CD4-positive, alpha-beta T cell (primary cell): ENCODE data around the gene POLR2I. TPM values are rescaled to one million over a fixed set of nuclear protein-coding genes. Genes with fewer than 3 reads are reported as not detected.

Source experiments
- ATAC-seq: fragments of 200-7000 bp; cut with Tn5 transposase; one replicate; pipeline ENCODE4 v1.10.0; 2022; ENCODE audit warnings: mild to moderate bottlenecking; ENCODE audit not compliant: poor library complexity
- CTCF ChIA-PET: fragments of 350-600 bp; sonication (Branson Sonifier 250); formaldehyde crosslinking; loops from one replicate; lab custom pipeline; 2021; ENCODE audit warnings: antibody characterized with exemption, inconsistent platforms; lab: Charles Lee
- POLR2A ChIA-PET: fragments of 350-600 bp; sonication (Branson Sonifier 250); formaldehyde crosslinking; loops from one replicate; lab custom pipeline; 2021; ENCODE audit warnings: antibody characterized with exemption, inconsistent platforms; lab: Charles Lee
- DNase-seq, 14 experiments: peaks; one replicate each; pipeline ENCODE4 v3.0.0-alpha.2; 2013 to 2020; ENCODE audit warnings: mixed read lengths in 2 of 14
- H3K27ac ChIP-seq, 2 donors: one replicate each; pipeline versions ENCODE4 v1.5.1 to v1.7.0; 2013; ENCODE audit warnings: low read length in 2 of 2, low read depth in 1 of 2, mild to moderate bottlenecking in 1 of 2
- H3K27me3 ChIP-seq, 2 experiments: 1 replicate in 1 of 2; 2 replicates in 1 of 2; pipeline versions ENCODE4 v1.6.1 to v1.7.0; 2013; ENCODE audit warnings: low read length in 2 of 2, control low read depth in 1 of 2, mild to moderate bottlenecking in 1 of 2, moderate library complexity in 1 of 2; ENCODE audit not compliant: insufficient read depth in 2 of 2, control insufficient read depth in 1 of 2
- H3K36me3 ChIP-seq: one replicate; pipeline ENCODE4 v1.6.1; 2013; ENCODE audit warnings: low read length, control low read depth; ENCODE audit not compliant: insufficient read depth
- H3K4me1 ChIP-seq: one replicate; pipeline ENCODE4 v1.6.1; 2013; ENCODE audit warnings: low read length, control low read depth; ENCODE audit not compliant: insufficient read depth
- H3K4me3 ChIP-seq: one replicate; pipeline ENCODE4 v1.5.1; 2013; ENCODE audit warnings: mild to moderate bottlenecking, low read length, moderate library complexity
- H3K9me3 ChIP-seq, 2 experiments: 1 replicate in 1 of 2; 2 replicates in 1 of 2; pipeline versions ENCODE4 v1.6.1 to v1.7.0; 2013; ENCODE audit warnings: low read length in 2 of 2, mild to moderate bottlenecking in 2 of 2, control low read depth in 1 of 2, moderate library complexity in 1 of 2; ENCODE audit not compliant: control insufficient read depth in 1 of 2, insufficient read depth in 1 of 2
- H3K27ac Mint-ChIP-seq: one replicate; pipeline ENCODE4 v1.8.0; 2020; ENCODE audit warnings: mixed read lengths
- H3K27me3 Mint-ChIP-seq: one replicate; pipeline ENCODE4 v1.8.0; 2021; ENCODE audit warnings: mixed read lengths
- H3K36me3 Mint-ChIP-seq: one replicate; pipeline ENCODE4 v1.8.0; 2021; ENCODE audit warnings: low read depth, mixed read lengths
- H3K4me1 Mint-ChIP-seq: one replicate; pipeline ENCODE4 v1.8.0; 2021; ENCODE audit warnings: low read depth, mixed read lengths
- H3K4me3 Mint-ChIP-seq: one replicate; pipeline ENCODE4 v1.8.0; 2020; ENCODE audit warnings: mild to moderate bottlenecking, mixed read lengths
- H3K9me3 Mint-ChIP-seq: one replicate; pipeline ENCODE4 v1.8.0; 2020; ENCODE audit warnings: mixed read lengths
- intact Hi-C, 2 experiments: fragments of 100-400 bp; cut with DNase I in 1 of 2; cut with micrococcal nuclease in 1 of 2; formaldehyde crosslinking; loops; one replicate each; pipeline versions ENCODE4 v1.15.1 to v1.9.0; 2023 to 2025; cut with DNase I, micrococcal nuclease
- total RNA-seq, 174 experiments: library from RNA in 2 of 174; stranded (reverse) in 2 of 174; gene quantifications; one replicate each; pipeline ENCODE4 v1.2.3 and lab custom pipeline; 2021 to 2026
- TF ChIP-seq, protein P1 (sequence below): fragments of 200-600 bp; IDR thresholded peaks from one replicate; pipeline ENCODE4 v1.8.0; 2022; ENCODE audit warnings: antibody characterized with exemption, mild to moderate bottlenecking

The POLR2I gene
- total RNA-seq, 2 experiments from 2014 or later, result 29.2 to 31.1 TPM

DNA sequence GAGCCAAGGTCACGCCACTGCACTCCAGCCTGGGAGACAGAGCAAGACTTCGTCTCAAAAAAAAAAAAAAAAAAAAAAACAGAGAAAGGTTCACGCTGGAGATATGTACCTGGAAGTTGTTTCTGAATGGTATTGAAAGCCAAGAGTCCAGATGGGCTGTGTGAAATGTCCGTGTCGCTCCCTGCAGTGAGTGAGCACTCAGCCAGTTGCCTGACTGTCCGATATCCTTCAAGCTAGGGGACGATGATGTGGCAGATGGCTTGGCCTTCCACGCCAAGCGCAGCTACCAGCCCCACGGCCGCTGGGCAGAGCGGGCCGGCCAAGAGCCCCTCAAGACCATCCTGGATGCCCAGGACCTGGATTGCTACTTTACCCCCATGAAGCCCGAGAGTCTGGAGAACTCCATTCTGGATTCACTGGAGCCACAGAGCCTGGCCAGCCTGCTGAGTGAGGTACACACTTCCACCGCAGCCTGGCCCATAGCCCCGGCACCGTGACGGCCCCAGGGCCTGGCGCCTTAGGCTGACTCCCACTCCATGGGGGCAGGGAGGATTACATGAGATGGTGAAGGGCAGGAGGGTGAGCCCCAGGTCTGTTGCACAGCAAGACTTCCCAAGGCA, 15.4 kb downstream of the POLR2I start:
- H3K27ac ChIP-seq, result no peak overlapping the region
- no peaks in the 10 kb centered on the region for H3K4me1 ChIP-seq
- no peaks in the 10 kb centered on the region for H3K9me3 ChIP-seq
- no peak for DNase-seq
- CTCF ChIA-PET, result no interaction called here
- H3K4me3 Mint-ChIP-seq, result no peak overlapping the region
- H3K36me3 ChIP-seq, result no peaks in the 10 kb centered on the region
- POLR2A ChIA-PET, result no interaction called here
- no peak overlapping the region for H3K27ac Mint-ChIP-seq
- H3K27me3 Mint-ChIP-seq, result no peaks in the 10 kb centered on the region
- ATAC-seq, result no peak
- no peak overlapping the region for H3K4me3 ChIP-seq
- intact Hi-C loops, result no loop called here
- TF ChIP-seq, protein P1, sequence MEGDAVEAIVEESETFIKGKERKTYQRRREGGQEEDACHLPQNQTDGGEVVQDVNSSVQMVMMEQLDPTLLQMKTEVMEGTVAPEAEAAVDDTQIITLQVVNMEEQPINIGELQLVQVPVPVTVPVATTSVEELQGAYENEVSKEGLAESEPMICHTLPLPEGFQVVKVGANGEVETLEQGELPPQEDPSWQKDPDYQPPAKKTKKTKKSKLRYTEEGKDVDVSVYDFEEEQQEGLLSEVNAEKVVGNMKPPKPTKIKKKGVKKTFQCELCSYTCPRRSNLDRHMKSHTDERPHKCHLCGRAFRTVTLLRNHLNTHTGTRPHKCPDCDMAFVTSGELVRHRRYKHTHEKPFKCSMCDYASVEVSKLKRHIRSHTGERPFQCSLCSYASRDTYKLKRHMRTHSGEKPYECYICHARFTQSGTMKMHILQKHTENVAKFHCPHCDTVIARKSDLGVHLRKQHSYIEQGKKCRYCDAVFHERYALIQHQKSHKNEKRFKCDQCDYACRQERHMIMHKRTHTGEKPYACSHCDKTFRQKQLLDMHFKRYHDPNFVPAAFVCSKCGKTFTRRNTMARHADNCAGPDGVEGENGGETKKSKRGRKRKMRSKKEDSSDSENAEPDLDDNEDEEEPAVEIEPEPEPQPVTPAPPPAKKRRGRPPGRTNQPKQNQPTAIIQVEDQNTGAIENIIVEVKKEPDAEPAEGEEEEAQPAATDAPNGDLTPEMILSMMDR, result no peak
- H3K27me3 ChIP-seq, result no peaks in the 10 kb centered on the region
- no peaks in the 10 kb centered on the region for H3K36me3 Mint-ChIP-seq
- H3K9me3 Mint-ChIP-seq, result no peaks in the 10 kb centered on the region
- H3K4me1 Mint-ChIP-seq, result no peaks in the 10 kb centered on the region

DNA sequence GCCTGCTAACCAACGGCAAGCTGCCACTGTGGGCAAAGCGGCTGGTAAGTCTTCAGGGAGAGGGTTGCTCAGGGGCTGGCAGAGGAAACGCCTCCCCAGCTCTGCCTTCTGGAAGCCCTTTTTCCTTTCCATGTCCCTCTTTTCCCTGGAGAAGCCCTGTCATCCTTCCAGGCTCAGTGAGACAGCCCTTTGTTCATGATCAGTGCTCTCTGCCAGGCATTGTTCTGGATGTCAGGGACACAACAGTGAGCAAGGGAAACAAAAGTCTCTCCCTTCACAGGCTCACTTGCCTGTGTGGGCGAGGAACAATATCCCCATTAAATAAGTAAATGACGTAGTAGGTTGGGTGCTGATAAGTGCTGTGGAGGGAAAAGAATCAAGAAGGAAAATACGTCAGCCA, 17.6 kb downstream of the POLR2I start:
- ChIA-PET POLR2A (no interaction called here), CTCF (no interaction called here)
- Mint-ChIP-seq H3K36me3 (no peaks in the 10 kb centered on the region), H3K4me1 (no peaks in the 10 kb centered on the region), H3K9me3 (no peaks in the 10 kb centered on the region), H3K27me3 (no peaks in the 10 kb centered on the region), H3K27ac (no peak overlapping the region), H3K4me3 (no peak overlapping the region)
- ATAC-seq (no peak), DNase-seq (no peak)
- Histone ChIP-seq H3K4me1 (no peaks in the 10 kb centered on the region), H3K36me3 (no peaks in the 10 kb centered on the region), H3K27ac (no peak overlapping the region), H3K4me3 (no peak overlapping the region), H3K9me3 (no peaks in the 10 kb centered on the region), H3K27me3 (no peaks in the 10 kb centered on the region)
- intact Hi-C loops, result no loop called here
- TF ChIP-seq, protein P1, result no peak

DNA sequence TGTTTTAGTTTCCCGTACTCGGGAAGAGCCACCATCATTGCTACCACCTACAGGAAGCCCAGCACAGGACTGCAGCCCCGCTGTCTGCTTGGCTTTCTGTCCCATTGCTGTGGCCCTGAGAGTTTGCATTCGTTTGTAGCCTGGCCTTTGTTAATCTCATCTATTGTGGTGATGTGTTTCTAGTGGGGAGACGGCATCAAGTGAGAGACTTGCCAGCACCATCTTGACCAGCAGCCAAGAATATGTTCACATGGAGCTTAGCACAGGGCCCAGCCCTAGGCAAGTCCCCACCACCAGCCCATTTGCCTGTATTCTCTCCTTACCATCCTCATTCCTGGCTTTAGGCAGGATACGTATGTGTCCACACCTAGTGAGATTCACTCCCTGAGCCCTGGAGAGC, 21.0 kb downstream of the POLR2I start:
- H3K9me3 ChIP-seq, result no peaks in the 10 kb centered on the region
- intact Hi-C loops, result no loop called here
- Mint-ChIP-seq H3K36me3 (no peaks in the 10 kb centered on the region), H3K27ac (no peak overlapping the region), H3K4me1 (no peaks in the 10 kb centered on the region), H3K4me3 (no peak overlapping the region), H3K27me3 (no peaks in the 10 kb centered on the region), H3K9me3 (no peaks in the 10 kb centered on the region)
- ATAC-seq, result no peak
- CTCF ChIA-PET, result no interaction called here
- H3K4me1 ChIP-seq, result no peaks in the 10 kb centered on the region
- no peak for DNase-seq
- TF ChIP-seq, protein P1, result no peak
- POLR2A ChIA-PET, result no interaction called here
- no peaks in the 10 kb centered on the region for H3K27me3 ChIP-seq
- H3K36me3 ChIP-seq, result peaks cover 2% of the 10 kb centered on the region
- H3K27ac ChIP-seq, result no peak overlapping the region
- H3K4me3 ChIP-seq, result no peak overlapping the region
